Prostate gland (tissue), 2 donors: ENCODE data around the gene RAB6B. TPM values are rescaled to one million over a fixed set of nuclear protein-coding genes. Genes with fewer than 3 reads are reported as not detected.

Experiments
- DNase-seq: peaks from one replicate; pipeline ENCODE4 v3.0.0-alpha.2; 2019; ENCODE audit warnings: low spot score
- H3K27ac ChIP-seq, 2 donors: fragments of 200-600 bp; sonication (generic); 2 replicates each; pipeline ENCODE4 v1.5.1; 2017 to 2019
- H3K27me3 ChIP-seq: fragments of 200-600 bp; sonication (generic); replicated peaks from 2 replicates; pipeline ENCODE4 v1.5.1; 2019; ENCODE audit not compliant: insufficient read depth
- H3K36me3 ChIP-seq, 2 donors: fragments of 200-600 bp; sonication (generic); 1 replicate in 1 of 2; 2 replicates in 1 of 2; pipeline versions ENCODE4 v1.5.1 to v1.8.1; 2017 to 2019
- H3K4me1 ChIP-seq: fragments of 200-600 bp; sonication (generic); replicated peaks from 2 replicates; pipeline ENCODE4 v1.5.1; 2019
- H3K4me3 ChIP-seq, 2 donors: fragments of 200-600 bp; sonication (generic); 2 replicates each; pipeline ENCODE4 v1.5.1; 2017 to 2019
- H3K9me3 ChIP-seq: fragments of 200-600 bp; sonication (generic); 2 replicates; pipeline ENCODE4 v1.5.1; 2017
- POLR2A ChIP-seq: fragments of 450-650 bp; IDR thresholded peaks from one replicate; pipeline ENCODE4 v1.6.1; 2016; ENCODE audit warnings: antibody characterized with exemption, mild to moderate bottlenecking
- POLR2AphosphoS5 ChIP-seq: sonication (generic); formaldehyde crosslinking; IDR thresholded peaks from one replicate; pipeline ENCODE4 v1.6.1; 2017; ENCODE audit warnings: antibody characterized with exemption
- WGBS: methylation state at CpG from one replicate; pipeline ENCODE4 v1.1.5; 2018; 5-methylcytosine and 5-hydroxymethylcytosine counted together
- intact Hi-C: fragments of 100-400 bp; cut with DNase I; formaldehyde crosslinking; loops from one replicate; pipeline ENCODE4 v1.14.2; 2022
- total RNA-seq, 2 donors: library from RNA; depleted of rRNA; stranded (reverse); fragments of >200 nt; gene quantifications; one replicate each; pipeline ENCODE4 v1.1.0, GENCODE V29; 2016
- TF ChIP-seq, protein P1 (sequence below), 4 experiments: fragments of 200-600 bp in 2 of 4; fragments of 450-650 bp in 2 of 4; sonication (generic) in 2 of 4; IDR thresholded peaks; 1 replicate in 3 of 4; 2 replicates in 1 of 4; pipeline ENCODE4 v1.5.1; 2016 to 2019; ENCODE audit warnings: antibody characterized with exemption in 4 of 4, mild to moderate bottlenecking in 2 of 4, moderate library complexity in 2 of 4

The RAB6B gene
- total RNA-seq, 2 donors from 2014 or later: 4.5 to 7.1 TPM

DNA sequence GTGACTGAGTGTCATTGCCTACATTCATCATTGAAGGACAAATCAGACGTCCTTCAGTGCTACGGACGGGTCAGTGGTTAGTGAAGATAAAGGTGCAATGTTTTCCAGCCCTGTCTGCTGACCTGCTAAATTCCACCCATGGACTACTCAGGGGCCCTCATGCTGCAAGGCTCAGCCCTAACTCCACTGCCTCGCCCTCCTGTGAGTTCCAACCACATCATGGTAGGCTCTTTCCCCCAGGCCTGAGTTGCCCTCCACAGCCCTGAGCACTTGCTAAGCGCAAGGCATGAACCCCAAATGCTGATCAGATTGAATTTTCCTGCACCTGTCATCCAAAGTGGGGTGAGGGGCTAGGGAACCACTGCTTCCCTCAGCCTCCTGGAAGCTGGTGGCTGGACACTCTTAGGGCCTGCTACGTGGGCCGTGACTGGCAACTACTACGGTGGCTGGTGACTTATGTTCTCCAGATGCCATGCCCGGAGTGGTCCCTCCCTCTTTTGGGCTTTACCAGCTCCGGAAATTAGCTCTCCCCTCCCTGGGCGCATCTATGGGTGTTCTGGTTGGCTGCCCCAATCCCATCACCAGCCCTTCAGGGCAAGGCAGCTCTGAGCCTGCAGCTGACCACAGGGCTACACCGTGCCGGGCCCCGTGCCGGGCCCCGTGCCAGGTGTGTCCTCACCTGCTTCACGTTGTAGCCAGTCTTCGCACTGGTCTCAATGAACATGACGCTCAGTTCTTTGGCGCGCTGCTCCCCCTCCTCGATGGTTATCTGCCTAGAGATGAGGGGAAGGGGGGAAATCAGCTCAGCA, 58.0 kb downstream of the RAB6B start:
- H3K4me1 ChIP-seq: no peaks in the 10 kb centered on the region
- no peak for DNase-seq
- intact Hi-C loops: no loop called here
- TF ChIP-seq, protein P1, sequence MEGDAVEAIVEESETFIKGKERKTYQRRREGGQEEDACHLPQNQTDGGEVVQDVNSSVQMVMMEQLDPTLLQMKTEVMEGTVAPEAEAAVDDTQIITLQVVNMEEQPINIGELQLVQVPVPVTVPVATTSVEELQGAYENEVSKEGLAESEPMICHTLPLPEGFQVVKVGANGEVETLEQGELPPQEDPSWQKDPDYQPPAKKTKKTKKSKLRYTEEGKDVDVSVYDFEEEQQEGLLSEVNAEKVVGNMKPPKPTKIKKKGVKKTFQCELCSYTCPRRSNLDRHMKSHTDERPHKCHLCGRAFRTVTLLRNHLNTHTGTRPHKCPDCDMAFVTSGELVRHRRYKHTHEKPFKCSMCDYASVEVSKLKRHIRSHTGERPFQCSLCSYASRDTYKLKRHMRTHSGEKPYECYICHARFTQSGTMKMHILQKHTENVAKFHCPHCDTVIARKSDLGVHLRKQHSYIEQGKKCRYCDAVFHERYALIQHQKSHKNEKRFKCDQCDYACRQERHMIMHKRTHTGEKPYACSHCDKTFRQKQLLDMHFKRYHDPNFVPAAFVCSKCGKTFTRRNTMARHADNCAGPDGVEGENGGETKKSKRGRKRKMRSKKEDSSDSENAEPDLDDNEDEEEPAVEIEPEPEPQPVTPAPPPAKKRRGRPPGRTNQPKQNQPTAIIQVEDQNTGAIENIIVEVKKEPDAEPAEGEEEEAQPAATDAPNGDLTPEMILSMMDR (IDR thresholded peaks at IDR 0.05): no peak
- TF ChIP-seq POLR2AphosphoS5 (no peak), POLR2A (no peak)
- no peaks in the 10 kb centered on the region for H3K9me3 ChIP-seq
- no peak overlapping the region for H3K4me3 ChIP-seq
- WGBS: 92% methylated on average over 17 of the region's 22 CpGs
- H3K27ac ChIP-seq: no peak overlapping the region
- H3K27me3 ChIP-seq: no peaks in the 10 kb centered on the region
- H3K36me3 ChIP-seq: no peaks in the 10 kb centered on the region

DNA sequence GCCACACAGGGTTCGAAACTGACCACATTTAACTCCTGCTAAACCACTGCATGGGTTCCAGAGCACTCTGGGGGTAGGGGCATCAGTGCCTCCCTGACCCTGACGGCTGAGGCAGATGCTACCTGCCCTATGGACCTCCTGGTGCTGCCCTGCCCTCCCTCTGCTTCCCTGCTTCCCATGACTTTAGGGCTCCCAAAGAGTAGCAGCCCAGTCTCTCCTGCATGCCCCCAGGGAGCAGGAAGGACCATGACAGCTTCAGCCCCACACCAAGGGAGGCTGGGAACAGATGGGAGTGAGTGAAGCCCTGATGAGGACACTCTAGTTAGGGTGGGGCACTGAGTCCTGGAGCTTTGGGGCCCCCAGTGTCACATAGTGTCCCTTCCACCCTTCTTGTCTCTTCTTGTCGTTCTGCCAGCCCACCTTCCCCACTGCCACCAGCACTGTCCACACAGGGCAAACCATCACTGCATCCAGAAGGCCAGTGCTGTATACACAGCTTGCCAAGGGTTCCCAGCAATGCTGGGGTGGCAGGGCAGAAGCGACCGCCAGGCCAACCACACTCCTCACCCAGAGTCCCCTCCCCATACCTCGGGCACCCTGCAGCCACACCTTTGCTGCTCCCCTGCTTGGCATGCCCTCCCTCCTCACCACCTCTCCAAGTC, 59.1 kb downstream of the RAB6B start:
- Histone ChIP-seq H3K27me3 (no peaks in the 10 kb centered on the region), H3K4me3 (no peak overlapping the region), H3K27ac (no peak overlapping the region), H3K9me3 (no peaks in the 10 kb centered on the region), H3K4me1 (no peaks in the 10 kb centered on the region), H3K36me3 (no peaks in the 10 kb centered on the region)
- intact Hi-C loops: no loop called here
- WGBS: 85% methylated on average over 6 of the region's 6 CpGs
- no peak for TF ChIP-seq POLR2A
- DNase-seq: no peak

DNA sequence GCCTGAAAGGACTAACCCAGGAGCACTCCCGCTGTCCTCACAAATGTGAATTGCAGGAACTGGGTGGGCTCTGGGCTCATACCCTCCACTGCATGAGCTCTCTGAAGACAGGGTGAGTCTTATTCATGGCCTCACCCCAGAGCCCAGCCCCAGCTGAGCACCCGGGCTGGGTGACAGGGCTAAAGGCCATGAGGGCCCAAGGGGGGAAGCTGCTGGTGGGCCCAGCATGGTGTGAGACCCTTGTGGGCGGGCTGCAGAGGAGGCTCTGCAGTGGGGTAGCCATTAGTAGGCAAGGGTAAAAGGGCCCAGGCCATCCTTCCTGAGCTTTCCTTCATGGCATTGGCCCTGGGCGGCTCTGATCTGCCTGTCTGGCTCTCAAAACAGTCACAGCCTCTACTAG, 59.7 kb downstream of the RAB6B start:
- H3K36me3 ChIP-seq: no peaks in the 10 kb centered on the region
- DNase-seq: no peak

DNA sequence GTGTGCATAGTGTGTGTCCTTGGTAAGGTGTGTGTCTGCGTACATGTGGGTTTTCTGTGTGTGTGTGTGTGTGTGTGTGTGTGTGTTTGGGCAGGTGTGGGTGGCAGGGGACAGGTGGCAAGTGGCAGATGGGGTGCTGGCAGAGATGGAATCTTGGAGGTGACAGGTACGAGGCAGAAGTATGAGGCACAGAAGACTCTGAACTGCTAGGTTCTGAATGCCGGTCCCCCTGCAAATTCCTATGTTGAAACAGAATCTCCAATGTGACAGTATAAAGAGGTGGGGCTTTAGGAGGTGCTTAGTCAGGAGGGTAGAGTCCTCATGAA, 60.3 kb downstream of the RAB6B start:
- 86% methylated on average over 3 of the region's 3 CpGs for WGBS
- no peaks in the 10 kb centered on the region for H3K9me3 ChIP-seq
- intact Hi-C loops: no loop called here
- no peak overlapping the region for H3K4me3 ChIP-seq
- no peaks in the 10 kb centered on the region for H3K4me1 ChIP-seq
- DNase-seq: no peak
- no peaks in the 10 kb centered on the region for H3K27me3 ChIP-seq
- no peaks in the 10 kb centered on the region for H3K36me3 ChIP-seq
- TF ChIP-seq POLR2A: no peak
- TF ChIP-seq POLR2AphosphoS5: no peak
- TF ChIP-seq, protein P1 (IDR thresholded peaks at IDR 0.05): no peak
- no peak overlapping the region for H3K27ac ChIP-seq

More for the DNA sequence above, 59.7 kb downstream of the RAB6B start:
- no peak for TF ChIP-seq POLR2A
- no peak for TF ChIP-seq POLR2AphosphoS5
- TF ChIP-seq, protein P1 (IDR thresholded peaks at IDR 0.05): no peak
- no peaks in the 10 kb centered on the region for H3K4me1 ChIP-seq
- H3K9me3 ChIP-seq: no peaks in the 10 kb centered on the region
- no peak overlapping the region for H3K4me3 ChIP-seq
- WGBS: 98% methylated on average over 4 of the region's 4 CpGs
- intact Hi-C loops: no loop called here
- H3K27ac ChIP-seq: no peak overlapping the region
- H3K27me3 ChIP-seq: no peaks in the 10 kb centered on the region

DNA sequence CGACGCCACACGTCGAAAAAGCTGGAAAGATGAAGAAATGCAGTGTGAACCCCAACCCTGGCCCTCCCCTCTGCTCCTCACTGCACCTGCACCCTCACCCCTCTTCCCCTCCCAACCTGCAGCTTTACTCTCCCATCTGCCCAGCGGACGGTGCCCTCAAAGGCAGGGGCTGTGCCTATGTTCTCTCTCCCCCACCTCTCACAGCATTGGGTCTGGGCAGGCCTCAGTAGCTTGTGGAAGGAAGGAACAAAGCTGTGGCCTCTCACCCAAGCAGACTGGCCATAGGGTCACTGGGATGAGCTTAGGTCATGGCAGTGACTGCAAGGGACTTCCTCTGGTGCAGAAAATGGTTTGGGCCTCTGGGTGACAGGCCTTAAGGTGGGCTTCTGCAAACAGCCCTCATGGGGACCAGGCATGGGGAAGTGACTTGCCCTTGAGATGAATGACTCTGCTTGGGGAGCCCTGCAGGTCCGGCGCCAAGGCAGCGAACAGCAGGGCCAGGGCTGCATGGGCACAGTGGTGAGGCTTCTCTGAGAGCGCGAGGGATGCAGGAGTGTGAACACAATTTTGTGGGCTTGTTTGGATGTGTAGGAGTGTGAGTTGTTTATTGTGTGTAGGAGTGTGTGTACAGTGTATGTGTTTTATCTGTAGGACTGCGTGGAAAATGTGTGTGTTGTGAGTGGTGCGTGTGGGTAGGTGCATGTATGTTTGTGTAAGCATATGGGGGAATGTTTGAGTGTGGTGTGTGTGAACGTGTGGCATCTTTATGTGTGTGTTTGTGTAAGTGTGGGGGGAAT, 60.9 kb downstream of the RAB6B start:
- no peak for DNase-seq
- WGBS: 92% methylated on average over 14 of the region's 14 CpGs
- no peaks in the 10 kb centered on the region for H3K27me3 ChIP-seq

More for the DNA sequence above, 60.9 kb downstream of the RAB6B start:
- no peaks in the 10 kb centered on the region for H3K9me3 ChIP-seq
- H3K4me3 ChIP-seq: no peak overlapping the region
- H3K27ac ChIP-seq: no peak overlapping the region
- intact Hi-C loops: no loop called here
- no peaks in the 10 kb centered on the region for H3K4me1 ChIP-seq
- TF ChIP-seq, protein P1 (IDR thresholded peaks at IDR 0.05): no peak
- TF ChIP-seq POLR2AphosphoS5 (no peak), POLR2A (no peak)
- no peaks in the 10 kb centered on the region for H3K36me3 ChIP-seq
